ENCODE measurements around the gene LY86.

The LY86 gene

DNA sequence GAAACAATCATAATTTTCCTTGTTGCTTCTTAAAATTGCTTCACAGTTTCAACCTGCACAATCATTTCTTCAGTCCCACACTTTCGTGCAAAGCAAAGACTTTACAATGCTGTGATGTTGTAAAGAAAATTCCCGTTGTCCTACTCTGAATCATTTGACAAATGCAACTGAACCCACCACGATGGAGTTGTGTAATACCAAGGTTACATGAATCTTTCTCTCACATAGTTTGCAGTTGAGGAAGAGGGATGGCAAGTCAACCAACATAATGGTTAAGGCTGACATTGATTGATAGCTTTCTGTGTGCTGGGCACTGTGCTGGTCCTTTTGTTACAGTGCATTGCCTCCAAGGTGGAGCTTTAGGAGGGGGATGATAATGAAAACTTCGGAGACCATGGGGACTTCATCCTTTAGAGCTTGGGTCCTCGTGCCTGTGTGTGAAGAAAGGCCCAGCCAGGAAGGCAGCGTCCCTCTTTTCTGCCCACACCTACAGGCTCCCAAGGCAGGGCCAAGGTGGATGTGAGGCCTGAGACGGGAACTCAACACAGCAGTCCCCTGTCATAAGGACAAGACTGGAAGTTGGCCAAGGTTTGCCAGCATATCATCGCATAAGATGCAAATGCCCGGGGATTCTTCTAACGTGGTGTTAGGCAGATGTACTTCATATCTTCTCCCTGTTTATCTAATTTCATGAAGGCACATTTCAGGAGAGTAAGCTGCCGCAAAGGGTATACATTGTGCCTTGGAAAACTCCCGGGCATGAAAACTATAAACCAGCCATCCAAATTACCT lies 96.9 kb downstream of the LY86 start:
- peak; percentile 78 for DNase-seq

DNA sequence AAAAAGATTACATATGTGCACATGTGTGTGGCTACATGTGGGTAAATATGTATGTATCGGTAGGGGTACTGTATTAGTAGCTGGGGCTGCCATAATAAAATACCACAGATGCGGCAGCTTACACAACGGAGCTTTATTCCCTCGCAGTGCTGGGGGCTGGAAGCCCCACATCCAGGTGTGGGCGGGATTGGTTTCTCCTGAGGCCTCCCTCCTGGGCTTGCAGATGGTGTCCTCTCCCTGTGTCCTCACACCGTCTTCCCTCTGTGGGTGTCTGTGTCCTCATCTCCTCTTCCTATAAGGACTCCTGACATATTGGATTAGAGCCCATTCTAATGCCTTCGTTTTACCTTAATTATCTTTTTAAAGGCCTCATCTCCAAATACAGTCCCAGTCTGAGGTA lies 97.7 kb downstream of the LY86 start:
- no peak for DNase-seq

DNA sequence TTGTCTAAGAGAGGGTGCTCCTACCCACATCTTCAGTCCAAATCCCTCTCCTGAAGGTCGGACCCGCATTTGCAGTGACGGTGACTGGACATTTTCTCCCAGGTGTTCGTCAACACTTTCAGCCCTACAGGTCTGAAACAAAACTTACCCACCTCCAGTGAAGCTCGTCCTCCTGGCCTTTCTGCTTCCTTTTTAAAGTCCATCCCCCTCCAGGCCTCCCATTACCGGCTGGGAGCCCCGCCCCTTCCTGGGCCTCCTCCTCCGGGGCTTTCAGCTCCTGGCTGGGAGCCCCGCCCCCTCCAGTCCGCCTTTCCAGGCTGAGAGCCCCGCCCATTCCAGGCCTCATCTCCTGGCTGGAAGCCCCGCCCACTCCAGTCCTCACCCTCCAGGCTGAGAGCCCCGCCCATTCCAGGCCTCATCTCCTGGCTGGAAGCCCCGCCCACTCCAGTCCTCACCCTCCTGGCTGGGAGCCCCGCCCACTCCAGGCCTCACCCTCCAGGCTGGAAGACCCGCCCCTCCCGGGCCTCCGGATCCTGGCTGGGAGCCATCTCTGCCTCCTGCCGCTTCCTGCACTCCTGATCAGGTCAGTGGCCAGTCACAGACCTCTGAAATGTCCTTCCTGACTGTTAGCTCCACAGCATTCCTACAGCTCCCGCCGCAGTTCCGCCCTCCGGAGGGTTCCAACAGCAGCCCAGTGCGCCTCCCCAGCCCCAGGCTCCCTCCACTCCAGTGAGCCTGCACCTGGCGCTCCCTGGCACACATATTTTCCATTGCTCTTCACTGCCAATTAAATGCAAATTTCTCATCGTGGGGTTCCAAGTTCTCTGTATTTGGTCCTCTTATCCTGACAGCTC lies 98.5 kb downstream of the LY86 start:
- DNase-seq = peak; percentile 83

DNA sequence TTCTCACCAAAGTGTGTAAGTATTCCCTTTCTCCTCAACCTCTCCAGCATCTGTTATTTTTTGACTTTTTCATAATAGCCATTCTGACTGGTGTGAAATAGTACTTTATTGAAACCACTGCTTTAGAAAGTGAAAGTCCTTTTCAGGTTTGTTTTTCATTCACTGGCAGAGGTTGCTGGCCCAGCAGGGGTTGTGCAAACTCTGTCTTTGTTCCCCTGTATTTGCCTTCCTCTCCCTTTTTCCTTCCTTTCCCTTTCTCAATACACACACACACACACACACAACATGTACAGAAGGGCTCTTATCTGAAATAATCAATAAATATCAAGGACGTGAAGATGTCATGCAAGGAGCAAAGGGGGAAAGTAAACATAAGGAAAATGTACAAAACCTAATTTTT lies 99.8 kb downstream of the LY86 start:
- DNase-seq = peak; percentile 78

DNA sequence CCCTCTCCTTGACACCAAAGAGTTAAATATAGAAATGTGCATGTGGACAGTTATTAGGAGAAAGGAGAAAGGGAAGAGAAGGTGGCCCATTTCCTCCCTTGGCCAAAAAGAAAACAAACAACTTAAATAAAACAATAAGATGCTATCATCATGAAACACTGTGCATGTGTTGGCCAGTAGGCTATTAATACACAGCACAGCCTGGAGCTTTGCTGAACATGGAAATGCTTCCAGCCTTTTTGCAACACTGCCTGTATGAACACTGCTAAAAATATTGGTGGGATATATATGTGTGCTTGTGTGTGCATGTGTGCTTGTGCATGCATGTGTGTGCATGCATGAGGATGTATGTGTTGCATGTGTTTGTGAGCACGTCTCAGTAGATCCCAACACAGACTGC lies 100.4 kb downstream of the LY86 start:
- no peak for DNase-seq

DNA sequence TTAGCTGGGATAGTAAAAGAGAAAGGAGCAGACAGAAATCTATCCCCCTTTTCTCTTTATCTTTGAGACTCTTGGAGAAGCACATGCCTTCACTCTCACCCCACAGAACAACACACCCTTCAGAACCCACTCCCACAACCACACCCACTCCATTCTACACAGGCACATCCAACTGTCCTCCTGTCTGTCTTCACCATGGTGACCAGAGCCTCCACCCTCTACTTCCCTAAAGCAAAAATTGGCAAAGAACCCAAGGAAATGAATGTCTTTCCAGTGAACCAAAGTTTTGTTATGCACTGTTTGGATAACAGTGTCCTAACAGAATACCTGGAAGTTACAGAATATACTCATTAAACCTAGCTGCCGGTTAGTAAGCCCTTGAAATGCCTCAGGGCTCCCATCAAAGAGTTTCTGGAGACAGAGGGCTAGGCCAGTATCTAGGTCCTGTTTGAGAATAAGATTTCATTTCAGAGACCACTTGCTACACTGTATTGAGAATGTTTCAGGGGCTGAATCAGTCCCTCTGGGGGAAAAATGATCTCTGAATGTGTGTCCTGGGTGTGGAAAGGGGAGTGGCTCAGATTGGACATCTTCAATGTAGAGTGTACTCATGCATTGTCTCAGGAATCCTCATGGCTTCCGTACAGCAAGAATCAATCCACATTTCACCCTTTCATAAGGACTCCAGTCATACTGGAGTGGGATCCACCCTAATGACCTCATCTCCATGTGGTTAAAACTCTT lies 101.1 kb downstream of the LY86 start:
- peak; percentile 51 for DNase-seq

DNA sequence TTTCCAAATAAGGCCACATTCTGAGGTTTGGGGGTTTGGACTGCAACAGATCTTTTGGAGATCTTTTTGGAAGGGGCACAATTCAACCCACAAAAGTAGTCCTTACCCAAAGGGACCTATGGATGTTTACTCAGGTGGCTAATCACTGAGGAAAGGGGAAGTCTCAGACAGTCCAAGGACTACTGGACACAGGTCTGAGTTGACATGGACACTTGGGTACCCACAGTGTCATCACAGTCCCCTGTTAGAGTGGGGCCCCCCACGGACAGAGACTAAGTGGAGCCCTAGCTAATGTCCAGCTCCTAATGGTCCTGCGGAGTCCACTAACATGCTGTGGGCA lies 101.6 kb downstream of the LY86 start:
- DNase-seq = no peak

DNA sequence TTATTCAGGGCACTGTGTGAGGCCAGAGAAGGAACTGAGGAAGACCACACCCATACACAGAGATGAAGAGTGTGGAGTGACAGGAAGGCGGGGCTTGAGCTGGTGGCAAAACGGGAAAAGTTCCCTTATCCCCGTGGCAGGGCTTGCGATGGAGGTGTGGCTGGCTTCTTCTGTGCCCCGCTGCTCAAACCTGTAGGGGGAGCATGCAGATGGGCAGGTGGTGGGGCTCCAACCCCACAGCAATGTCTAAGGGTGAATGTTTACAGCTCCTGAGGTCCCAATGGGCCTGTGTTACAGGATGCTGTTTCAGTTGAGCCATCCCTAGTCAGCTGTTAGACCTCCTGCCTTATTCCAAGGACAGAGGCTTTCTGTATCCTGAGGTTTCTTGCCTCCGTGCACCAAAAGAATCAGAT lies 105.9 kb downstream of the LY86 start:
- peak; percentile 47 for DNase-seq

DNA sequence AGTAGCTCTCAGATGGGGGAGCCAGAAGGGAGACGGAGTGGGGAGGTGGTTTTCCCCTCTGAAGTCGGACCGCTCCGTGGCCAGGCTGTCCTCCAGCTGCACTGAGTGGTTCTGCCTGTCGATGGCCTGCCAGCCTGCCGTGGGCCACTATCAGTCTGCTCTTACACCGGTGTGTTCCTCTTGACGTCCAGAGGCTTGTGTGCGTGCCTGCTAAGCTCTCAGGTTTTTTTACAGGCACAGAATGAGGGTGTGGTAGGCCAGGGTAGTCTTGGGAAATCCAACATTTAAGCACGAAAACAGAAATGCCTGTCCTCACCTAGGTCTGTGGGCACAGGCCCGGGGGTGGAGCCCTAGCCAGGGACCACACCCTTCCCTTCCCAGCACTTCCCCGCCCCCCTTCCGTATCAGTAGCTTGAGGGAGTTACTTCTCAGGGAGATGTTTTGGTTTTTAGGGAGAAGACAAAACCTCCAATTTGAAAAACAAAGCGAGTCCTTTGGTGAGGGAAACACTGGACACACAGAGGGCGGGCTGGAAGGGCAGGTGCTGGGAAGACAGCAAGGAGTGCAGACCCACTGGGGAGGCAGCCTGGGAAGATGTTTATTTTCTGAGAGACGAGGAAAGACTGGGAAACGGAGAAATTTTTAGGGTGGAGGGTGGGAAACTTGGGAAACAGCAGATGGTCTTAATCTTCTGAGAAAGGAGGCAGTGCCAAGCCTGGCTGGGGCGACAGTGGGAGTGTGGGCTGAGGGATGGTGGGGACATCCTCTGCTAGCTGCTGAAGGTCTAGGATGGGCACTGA lies 106.5 kb downstream of the LY86 start:
- DNase-seq = no peak

DNA sequence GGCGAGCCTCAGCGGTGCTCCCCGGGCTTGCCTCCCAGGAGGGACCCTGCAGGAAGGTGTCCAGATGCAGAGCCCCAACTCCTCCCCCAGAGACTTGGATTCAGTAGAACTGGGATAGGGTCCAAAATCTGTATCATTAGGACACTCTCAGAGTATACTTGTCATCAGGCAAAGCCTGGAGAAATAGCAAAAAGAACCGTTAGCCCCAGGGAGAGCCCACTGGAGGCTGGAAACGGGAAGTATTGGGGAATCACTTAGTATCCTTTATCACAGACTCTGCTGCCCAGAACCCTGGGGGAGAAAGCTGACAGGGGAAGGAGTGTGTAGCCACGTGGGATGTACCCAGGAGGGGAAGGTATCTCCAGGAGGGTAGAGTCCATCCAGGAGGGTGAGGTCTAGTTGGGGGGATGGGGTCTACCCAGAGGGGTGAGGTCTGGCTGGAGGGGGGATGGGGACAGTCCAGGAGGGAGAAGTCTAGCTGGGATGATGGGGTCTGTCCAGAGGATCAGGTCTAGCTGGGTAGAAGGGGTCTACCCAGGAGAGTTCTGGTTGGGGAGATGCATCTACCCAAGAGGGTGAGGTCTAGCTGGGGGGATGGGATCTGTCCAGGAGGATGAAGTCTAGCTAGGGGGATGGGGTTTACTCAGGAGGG lies 107.2 kb downstream of the LY86 start:
- peak; percentile 33 for DNase-seq

DNA sequence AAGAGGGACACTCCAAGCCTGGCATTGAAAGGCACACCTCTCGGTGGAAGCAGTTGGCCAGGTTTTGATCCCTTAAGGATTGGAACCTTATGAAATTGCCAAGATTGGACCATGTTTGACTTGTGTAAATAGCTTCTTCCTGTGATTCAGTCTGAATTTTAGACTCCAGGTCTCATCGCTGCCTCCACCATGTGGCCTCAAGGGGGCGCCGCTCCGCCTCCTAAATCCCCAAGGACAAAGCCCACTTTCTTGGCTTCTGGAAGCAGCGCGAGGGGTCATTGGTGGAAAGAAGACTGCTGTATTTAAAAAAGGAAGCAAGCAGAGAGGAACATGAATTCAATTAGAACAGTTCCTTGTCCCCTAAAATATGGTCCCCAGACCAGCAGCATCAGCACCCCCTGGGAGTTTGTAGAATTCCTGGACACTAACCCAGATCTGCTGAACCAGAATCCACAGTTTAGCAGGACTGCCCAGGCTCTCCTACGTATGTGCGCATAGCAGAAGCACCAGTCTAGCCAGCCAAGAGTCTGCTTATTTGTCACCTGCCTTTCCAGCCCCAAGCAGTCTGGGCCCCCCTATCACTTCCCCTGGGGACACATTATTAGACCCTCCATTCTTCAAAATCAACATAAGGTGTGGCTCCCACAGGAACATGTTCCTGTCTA lies 108.5 kb downstream of the LY86 start:
- DNase-seq = peak; percentile 67

DNA sequence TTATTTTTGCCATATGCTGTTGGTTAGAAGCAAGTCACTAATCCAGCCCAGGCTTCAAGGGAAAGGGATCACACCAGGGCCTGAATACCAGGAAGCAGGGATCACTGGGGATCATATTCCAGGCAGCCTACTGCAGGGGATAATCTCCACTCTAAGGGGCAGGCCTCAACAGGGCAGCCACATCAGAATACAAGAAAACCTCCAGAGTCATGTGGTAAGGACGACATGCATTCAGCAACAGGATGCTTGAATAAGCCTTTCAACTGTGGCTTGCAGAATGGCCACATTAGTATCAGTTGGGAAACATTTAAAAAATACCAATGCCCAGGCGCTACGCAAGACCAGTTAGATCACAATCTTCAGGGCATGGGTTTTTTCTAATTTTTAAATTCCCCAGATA lies 109.1 kb downstream of the LY86 start:
- DNase-seq = peak; percentile 59

DNA sequence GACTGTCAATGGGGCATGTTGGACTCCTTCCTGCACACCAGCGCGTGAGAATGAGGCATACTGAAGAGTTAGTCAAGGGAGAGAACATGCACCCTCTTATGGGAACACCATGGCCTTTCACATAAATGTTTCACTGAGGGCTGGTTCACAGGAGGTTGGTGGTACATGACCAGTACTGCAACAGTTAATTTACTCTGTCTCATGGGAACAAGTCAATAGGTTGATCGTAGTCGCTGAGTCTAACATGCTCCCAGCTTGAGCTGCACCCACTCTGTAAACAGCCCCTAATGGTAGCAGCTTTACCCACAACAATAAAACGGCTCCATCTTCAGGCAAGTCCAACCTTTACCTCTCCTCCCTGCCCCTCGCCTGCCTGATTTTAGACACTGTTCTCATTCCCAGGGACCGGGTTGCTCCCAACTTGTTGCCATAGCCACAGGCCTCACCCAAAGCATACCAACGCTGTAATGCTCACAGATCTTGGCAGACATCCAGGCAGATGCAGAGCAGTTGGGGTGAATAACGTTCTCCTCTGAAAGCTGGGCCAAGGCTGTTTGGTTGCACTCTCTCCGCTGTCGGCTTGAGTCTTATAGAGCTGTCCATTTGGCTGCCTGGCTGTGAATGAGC lies 111.3 kb downstream of the LY86 start:
- DNase-seq = no peak

DNA sequence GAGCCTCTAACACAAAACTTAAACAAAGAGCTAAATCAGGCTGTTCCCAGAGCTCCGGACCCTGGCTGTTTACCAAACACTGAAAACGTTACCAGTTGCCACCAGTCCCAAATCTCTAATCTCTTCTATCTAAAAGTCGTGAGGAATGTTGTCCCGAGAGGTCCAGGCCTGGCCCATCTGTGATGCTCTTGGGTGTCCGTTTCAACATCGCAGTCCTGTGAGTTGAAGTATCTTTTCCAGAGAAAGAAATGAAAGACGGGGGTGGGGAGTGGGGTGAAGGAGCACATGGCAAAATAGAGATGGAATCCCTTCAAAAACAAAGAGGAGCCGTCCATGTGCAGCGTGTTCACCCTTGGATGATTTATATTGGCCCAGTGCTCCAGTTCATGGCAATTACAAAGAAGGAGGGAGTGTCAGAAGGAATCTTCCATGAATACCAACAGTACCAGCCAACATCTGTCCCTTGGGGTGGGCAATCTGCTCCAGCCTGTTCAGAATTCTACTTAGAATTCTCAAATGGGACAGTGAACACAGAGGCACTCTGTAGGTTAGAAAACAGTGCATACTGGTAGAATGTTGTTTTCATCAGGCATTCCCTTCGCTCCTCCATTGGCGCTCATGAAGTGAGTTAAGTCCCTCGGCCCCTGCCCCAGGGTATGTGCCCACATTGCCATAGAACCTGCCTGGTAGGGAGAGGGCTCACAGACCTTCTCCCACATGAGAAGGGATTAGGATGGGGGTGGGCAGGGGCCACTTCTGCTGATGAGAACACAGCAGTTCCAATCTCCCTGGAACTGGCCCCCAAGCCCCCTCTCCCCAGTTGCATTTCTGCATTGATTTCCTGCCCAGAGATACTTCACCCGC lies 112.1 kb downstream of the LY86 start:
- no peak for DNase-seq

DNA sequence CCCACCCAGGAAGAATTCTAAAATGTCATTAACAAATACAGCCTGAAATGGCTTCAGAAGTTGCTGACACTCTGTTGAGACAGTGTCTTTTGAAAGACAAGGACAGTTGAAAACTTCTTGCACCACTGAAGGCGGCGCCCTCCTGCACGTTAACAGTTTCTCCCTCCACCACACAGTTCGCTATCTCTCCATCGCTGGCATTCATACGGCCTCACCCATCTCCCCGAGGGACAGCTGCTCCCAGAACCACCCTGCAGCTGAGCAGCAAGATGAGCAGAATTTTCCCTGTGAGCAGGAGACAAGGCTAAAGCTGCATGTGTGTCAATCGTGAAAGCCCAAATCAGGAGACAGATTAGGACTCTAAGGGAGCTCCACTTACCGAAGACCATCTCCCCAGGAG lies 113.3 kb downstream of the LY86 start:
- DNase-seq = no peak

DNA sequence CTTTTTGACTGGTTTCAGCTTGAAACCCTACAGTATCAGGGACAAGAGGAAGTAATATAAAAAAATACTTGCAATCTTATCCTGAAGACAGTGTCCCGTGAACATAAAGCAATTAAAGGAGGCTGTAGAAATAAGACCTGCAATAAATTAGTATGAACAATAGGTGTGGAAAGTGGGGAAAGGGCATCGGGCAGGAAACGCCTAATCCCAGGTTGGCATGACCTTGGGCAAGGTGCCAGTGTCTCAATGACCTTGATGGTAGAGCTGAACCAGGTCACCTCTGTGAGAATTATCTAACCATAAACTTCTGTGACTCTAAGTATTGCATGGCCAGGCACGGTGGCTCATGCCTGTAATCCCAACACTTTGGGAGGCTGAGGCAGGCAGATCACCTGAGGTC lies 115.2 kb downstream of the LY86 start:
- DNase-seq = no peak
